NB4 (cell line): ENCODE data around the gene GSDMA.

Source experiments
- DNase-seq: peaks from one replicate; pipeline ENCODE4 v3.0.0; 2010; ENCODE audit warnings: low read depth
- H3K4me3 ChIP-seq: one replicate; pipeline ENCODE4 v1.5.1; 2011; ENCODE audit warnings: mild to moderate bottlenecking, low read depth, low read length, moderate library complexity
- MYC ChIP-seq: IDR thresholded peaks from 2 replicates; pipeline ENCODE4 v1.6.1; 2011; ENCODE audit warnings: low read depth, low read length
- POLR2A ChIP-seq: IDR thresholded peaks from 2 replicates; pipeline ENCODE4 v1.6.1; 2011; ENCODE audit warnings: mild to moderate bottlenecking; ENCODE audit not compliant: insufficient read length; ENCODE audit errors: extremely low read depth
- TF ChIP-seq, protein P1 (sequence below): IDR thresholded peaks from one replicate; pipeline ENCODE4 v1.5.1; 2012; ENCODE audit warnings: low read depth, low read length
- TF ChIP-seq, protein P2 (sequence below): IDR thresholded peaks from 2 replicates; pipeline ENCODE4 v1.6.1; 2011; ENCODE audit warnings: low read depth, low read length

GSDMA gene

DNA sequence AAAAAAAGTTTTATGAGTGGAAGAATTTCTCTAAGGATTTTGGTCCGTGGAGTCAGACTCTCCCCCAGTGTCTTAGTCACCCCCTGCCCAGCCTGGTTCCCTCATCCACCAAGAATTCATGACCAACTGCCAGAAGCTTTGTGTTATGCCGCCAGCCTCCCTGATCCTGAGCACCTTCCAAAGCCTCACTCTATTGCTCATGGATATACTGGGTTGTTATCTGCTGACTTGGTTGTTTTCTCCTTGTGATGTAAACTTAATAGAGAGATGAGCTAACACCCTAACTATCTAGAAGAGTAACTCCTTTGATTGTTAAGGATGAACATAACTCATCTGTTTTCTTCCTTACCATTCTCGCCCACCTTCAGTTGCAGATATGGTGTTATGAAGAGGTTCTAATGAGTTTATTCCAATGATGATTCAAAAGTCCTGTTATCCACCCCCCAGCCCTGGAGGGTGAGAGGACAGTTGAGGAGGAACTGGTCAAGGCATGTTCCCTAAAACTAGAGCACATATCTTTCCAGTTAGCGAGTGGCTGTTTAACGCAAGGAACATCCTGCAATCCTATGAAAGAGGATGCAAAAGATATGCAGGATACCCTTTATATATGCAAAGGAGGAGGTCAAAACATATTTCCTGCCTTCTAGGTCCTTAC lies 16.3 kb downstream of the GSDMA start:
- H3K4me3 ChIP-seq, result peak overlapping the region; percentile 71
- TF ChIP-seq, protein P1, sequence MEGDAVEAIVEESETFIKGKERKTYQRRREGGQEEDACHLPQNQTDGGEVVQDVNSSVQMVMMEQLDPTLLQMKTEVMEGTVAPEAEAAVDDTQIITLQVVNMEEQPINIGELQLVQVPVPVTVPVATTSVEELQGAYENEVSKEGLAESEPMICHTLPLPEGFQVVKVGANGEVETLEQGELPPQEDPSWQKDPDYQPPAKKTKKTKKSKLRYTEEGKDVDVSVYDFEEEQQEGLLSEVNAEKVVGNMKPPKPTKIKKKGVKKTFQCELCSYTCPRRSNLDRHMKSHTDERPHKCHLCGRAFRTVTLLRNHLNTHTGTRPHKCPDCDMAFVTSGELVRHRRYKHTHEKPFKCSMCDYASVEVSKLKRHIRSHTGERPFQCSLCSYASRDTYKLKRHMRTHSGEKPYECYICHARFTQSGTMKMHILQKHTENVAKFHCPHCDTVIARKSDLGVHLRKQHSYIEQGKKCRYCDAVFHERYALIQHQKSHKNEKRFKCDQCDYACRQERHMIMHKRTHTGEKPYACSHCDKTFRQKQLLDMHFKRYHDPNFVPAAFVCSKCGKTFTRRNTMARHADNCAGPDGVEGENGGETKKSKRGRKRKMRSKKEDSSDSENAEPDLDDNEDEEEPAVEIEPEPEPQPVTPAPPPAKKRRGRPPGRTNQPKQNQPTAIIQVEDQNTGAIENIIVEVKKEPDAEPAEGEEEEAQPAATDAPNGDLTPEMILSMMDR, result no peak
- TF ChIP-seq POLR2A (no peak), MYC (no peak)
- TF ChIP-seq, protein P2, sequence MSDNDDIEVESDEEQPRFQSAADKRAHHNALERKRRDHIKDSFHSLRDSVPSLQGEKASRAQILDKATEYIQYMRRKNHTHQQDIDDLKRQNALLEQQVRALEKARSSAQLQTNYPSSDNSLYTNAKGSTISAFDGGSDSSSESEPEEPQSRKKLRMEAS, result no peak
- no peak for DNase-seq

DNA sequence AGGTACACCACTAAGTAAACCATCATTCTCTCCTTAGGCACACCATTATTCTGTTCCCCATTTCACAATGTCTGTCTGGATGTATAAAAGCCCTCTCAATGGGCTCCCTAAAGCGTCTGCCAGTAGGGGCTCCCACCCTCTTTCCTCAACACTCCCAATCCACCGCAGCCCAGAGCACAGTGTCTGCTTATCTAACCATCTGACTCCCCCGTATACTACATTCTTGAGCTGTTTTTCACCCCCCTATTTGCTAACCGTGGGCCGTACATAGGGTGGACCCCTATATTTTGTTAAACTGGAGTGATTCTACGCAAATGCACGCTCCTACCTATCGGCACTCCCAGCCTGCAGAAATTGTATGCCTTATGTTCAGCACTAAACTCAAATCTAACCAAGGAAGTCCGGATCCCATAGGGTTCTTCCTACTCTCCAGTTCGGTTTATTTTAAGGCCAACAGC lies 17.1 kb downstream of the GSDMA start:
- no peak for TF ChIP-seq POLR2A
- TF ChIP-seq, protein P2, result 0 out of 2 replicates have a peak, but pooled peaks have one; percentile 6
- TF ChIP-seq, protein P1, result peak; percentile 48
- peak overlapping the region; percentile 71 for H3K4me3 ChIP-seq
- peak; percentile 89 for DNase-seq

DNA sequence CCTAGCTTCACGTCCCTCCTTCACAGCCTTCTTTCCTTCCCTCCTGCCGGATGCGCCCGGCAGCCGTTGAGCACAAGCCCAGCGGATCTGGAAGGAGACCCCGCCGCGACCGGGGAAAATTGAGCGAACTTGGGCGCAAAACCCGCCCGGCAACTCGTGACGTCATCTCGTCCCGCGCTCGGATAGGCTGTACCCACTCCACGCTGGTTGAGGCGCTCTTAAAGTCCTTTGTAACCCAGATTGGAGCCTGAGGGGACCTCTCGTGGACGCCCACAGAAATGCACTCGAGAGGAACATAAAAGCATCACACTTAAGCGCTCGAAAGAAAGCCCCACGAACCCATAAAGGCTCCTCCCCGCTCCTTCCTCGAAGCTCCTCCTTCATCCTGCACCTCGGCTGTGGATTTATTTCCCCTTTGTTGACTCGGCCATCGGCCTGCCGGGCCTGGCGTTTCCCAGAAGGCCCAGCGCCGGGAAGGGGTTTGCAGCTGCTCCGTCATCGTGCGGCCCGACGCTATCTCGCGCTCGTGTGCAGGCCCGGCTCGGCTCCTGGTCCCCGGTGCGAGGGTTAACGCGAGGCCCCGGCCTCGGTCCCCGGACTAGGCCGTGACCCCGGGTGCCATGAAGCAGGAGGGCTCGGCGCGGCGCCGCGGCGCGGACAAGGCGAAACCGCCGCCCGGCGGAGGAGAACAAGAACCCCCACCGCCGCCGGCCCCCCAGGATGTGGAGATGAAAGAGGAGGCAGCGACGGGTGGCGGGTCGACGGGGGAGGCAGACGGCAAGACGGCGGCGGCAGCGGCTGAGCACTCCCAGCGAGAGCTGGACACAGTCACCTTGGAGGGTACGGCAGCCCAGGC lies 17.8 kb downstream of the GSDMA start, which contains the start of gene PSMD3:
Gene PSMD3 (plus strand): TSS at position 457 of the 856 bp plus-strand sequence. CDS start 164 bp downstream, at position 621.
- DNase-seq, result peak; percentile 100
- H3K4me3 ChIP-seq, result peak within 1 kb of the TSS; percentile 96
- TF ChIP-seq MYC (peak; percentile 92), POLR2A (peak; percentile 79)
- TF ChIP-seq, protein P2, result peak; percentile 66
- TF ChIP-seq, protein P1, result peak; percentile 79

DNA sequence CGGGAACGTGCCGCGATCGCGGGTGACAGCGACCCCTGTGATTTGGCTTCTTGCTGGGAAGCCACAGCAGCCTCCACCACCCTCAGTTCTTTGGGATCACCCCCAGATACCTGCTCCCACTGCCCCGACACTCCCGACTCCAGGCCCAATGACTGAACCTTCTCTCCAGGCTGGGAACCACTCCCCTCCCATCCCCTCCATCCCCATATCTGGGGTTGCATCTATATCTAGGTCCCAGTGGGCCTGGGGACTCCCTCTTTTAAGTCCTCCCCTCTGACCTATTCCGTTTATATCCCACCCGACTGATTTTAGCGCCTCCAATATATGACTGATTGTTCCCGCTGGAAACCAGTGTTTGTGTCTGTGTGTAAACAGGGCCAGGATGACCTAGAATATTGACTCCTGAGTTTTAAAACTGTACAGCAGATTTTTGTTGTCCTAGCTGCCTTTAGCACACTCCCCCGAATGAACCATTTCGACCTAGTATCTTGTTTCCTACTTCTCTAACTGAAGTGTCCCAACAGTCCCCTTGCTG lies 18.5 kb downstream of the GSDMA start:
- peak; percentile 30 for DNase-seq
- TF ChIP-seq POLR2A (no peak), MYC (no peak)
- TF ChIP-seq, protein P2, result no peak
- TF ChIP-seq, protein P1, result no peak
- peak overlapping the region; percentile 96 for H3K4me3 ChIP-seq

DNA sequence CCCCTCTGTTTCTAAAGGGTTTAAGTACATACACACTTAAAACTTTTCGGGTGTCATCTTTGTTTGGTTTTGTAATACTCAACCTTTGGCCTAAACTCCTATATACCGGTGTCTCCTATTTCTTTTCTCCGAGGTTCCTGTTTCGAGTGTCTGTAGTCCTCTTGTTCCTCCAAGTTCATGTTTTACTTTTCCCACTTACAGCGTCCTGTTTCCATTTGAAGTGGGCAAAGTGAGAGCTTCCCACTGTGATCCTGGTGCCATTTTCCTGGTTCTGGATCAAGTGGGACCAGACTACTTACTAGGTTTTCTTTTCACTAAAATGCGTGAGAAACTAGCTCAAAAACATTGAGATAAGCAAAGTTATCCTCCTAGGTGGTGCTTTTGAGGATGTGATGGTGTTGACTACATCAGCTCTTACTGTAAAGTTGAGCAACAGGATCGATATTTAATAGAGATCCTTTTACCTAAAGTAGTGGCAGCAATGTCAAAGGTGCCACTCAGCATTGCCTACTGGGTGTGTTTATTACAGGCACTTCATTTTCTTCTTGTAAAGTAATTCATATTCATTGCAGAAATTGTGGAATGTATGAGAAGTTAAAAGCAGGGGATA lies 19.1 kb downstream of the GSDMA start:
- TF ChIP-seq, protein P2, result no peak
- TF ChIP-seq MYC (no peak), POLR2A (no peak)
- H3K4me3 ChIP-seq, result peak overlapping the region; percentile 96
- peak; percentile 46 for DNase-seq
